ENCODE results near the gene GABRR2.

Gene GABRR2

GRCh38 chr6:89324304-89324703 lies 9.2 kb upstream of the GABRR2 start:
- POLR2A ChIA-PET: no interaction called here

GRCh38 chr6:89323511-89323971 lies 8.4 kb upstream of the GABRR2 start:
- ChIA-PET CTCF (interaction anchor here (1.5 to 1.6 kb wide), 2 partner anchors 8 to 44 kb away, joined by 7 to 8 read pairs; partner anchors contain the start of gene GABRR2), POLR2A (interaction anchor here (1.4 kb wide), 1 partner anchor 26 kb away, joined by 4 read pairs; no protein-coding TSS in a partner anchor)
- Histone ChIP-seq H3K9me3 (ENCODE audit: control insufficient read depth, insufficient read depth, low read depth, low read length) (no peaks in the 10 kb centered on the region), H3K4me3 (ENCODE audit: low read depth, low read length) (no peak overlapping the region), H3K4me1 (ENCODE audit: control insufficient read depth, insufficient read depth, low read length) (no peaks in the 10 kb centered on the region), H3K27ac (ENCODE audit: extremely low read depth, low read depth, low read length) (no peak overlapping the region), H3K36me3 (ENCODE audit: control insufficient read depth in 2 of 2, insufficient read depth in 1 of 2, low read length in 2 of 2) (peaks cover 0 to 17% of the 10 kb centered on the region in 2 experiments; a peak in 2 of 3 replicates)
- TF ChIP-seq PRDM1 (tag by site-specific recombination; IDR thresholded peaks at IDR 0.05): no peak
- no peak for TF ChIP-seq ZNF629 (tag by site-specific recombination; IDR thresholded peaks at IDR 0.05)
- no peak for TF ChIP-seq TSHZ1 (tag by site-specific recombination; IDR thresholded peaks at IDR 0.05; ENCODE audit: borderline replicate concordance)
- TF ChIP-seq ZNF426 (tag by site-specific recombination; IDR thresholded peaks at IDR 0.05): no peak
- no peak for TF ChIP-seq ZNF280D (tag by site-specific recombination; IDR thresholded peaks at IDR 0.05)
- no peak for TF ChIP-seq ZNF292 (tag by site-specific recombination; IDR thresholded peaks at IDR 0.05; ENCODE audit: borderline replicate concordance, low read depth)

More at GRCh38 chr6:89324304-89324703, 9.2 kb upstream of the GABRR2 start:
- Histone ChIP-seq H3K9me3 (ENCODE audit: control insufficient read depth, insufficient read depth, low read depth, low read length) (no peaks in the 10 kb centered on the region), H3K36me3 (ENCODE audit: control insufficient read depth in 2 of 2, insufficient read depth in 1 of 2, low read length in 2 of 2) (peaks cover 0 to 23% of the 10 kb centered on the region in 2 experiments; a peak in 2 of 3 replicates), H3K4me3 (ENCODE audit: low read depth, low read length) (no peak overlapping the region), H3K27ac (ENCODE audit: extremely low read depth, low read depth, low read length) (no peak overlapping the region), H3K4me1 (ENCODE audit: control insufficient read depth, insufficient read depth, low read length) (no peaks in the 10 kb centered on the region)
- TF ChIP-seq ZNF280D (tag by site-specific recombination; IDR thresholded peaks at IDR 0.05) (no peak), ZNF580 (tag by site-specific recombination; IDR thresholded peaks at IDR 0.05) (no peak), YY1 (tag by site-specific recombination; IDR thresholded peaks at IDR 0.05) (no peak), ZNF561 (tag by site-specific recombination; IDR thresholded peaks at IDR 0.05; ENCODE audit: borderline replicate concordance) (no peak), RBAK (tag by site-specific recombination; IDR thresholded peaks at IDR 0.05) (no peak), ZNF600 (tag by site-specific recombination; IDR thresholded peaks at IDR 0.05) (no peak), ZNF521 (tag by site-specific recombination; IDR thresholded peaks at IDR 0.05) (no peak), KLF17 (tag by site-specific recombination; IDR thresholded peaks at IDR 0.05) (no peak), ZNF777 (tag by site-specific recombination; IDR thresholded peaks at IDR 0.05; ENCODE audit: borderline replicate concordance) (no peak), ZBTB26 (tag by site-specific recombination; optimal IDR thresholded peaks at IDR 0.05) (no peak), ZNF621 (tag by site-specific recombination; IDR thresholded peaks at IDR 0.05) (no peak), OSR2 (tag by site-specific recombination; IDR thresholded peaks at IDR 0.05) (no peak)
- CTCF ChIA-PET: interaction anchor here (1.5 to 1.6 kb wide), 2 partner anchors 9 to 44 kb away, joined by 7 to 8 read pairs; partner anchors contain the start of gene GABRR2
